Mucosa of gallbladder (tissue), 1 donor: Measurements from ENCODE around the gene SNCB. TPM values are rescaled to one million over a fixed set of nuclear protein-coding genes. Genes with fewer than 3 reads are reported as not detected.

ENCODE experiments used
- DNase-seq: peaks from one replicate; pipeline ENCODE4 v3.0.0-alpha.2; 2020; ENCODE audit warnings: low spot score
- total RNA-seq: library from RNA; stranded (reverse); gene quantifications from one replicate; pipeline ENCODE4 v1.2.1, GENCODE V29; 2021
- donor health status: DM: no; HTN: no; CAD: no.

SNCB gene
- total RNA-seq, 1 donor from 2014 or later, result 0.14 TPM

- DNase-seq, result no peak
Observed at GRCh38 chr5:176574297-176574591, 56.1 kb downstream of the SNCB start.

DNA sequence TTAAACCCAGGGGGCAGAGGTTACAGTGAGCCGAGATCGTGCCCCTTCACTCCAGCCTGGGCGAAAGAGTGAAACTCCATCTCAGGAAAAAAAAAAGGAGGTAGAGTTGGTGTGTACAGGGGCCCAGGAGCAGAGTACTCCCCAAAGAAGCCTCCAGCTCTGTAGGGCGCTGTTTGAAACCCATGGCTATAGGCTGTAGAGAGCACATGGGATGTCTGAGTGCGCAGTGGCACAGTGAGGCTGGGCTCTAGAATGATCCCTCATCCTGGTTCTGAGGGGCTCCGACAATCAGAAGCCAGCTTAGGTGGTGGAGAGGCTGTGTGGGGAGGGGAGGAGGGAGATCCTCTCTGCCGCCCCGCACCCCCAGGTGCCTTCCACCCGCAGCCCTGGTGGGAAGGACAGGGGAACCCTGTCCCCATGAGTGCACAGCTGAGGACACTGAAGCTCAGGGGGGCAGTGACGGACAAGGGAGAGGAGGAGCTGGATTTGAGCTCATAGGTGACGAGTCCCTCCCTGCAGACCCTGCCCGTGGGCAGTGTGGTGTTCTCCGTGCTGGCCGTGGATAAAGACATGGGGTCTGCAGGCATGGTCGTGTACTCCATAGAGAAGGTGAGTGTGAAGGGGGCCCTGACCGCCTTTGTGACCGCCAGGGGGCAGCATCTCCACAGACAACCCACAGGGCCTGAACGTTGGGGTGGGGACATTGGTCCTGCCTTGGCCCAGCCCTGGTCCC is 56.6 kb downstream of the SNCB start:
- DNase-seq, result peak; percentile 59

Other genes starting within 250 kb of the SNCB start
- gene NOP16, start 241.9 kb downstream of the SNCB start, total RNA-seq, result 10.1 TPM
- 125 TPM for gene HIGD2A, start 241.8 kb downstream of the SNCB start, total RNA-seq
- 119 TPM for gene CLTB, start 214.0 kb downstream of the SNCB start, total RNA-seq
- gene FAF2, start 182.1 kb downstream of the SNCB start, total RNA-seq, result 30.2 TPM
- 74.9 TPM for gene RNF44, start 93.1 kb downstream of the SNCB start, total RNA-seq
- gene CDHR2, start 81.2 kb downstream of the SNCB start, total RNA-seq, result 65.7 TPM
- gene GPRIN1, start 20.4 kb downstream of the SNCB start, total RNA-seq, result 1.1 TPM
- not detected for gene EIF4E1B, start 141 bp upstream of the SNCB start, total RNA-seq
- 47.6 TPM for gene TSPAN17, start 16.9 kb upstream of the SNCB start, total RNA-seq
- gene UNC5A, start 180.0 kb upstream of the SNCB start, total RNA-seq, result 0.14 TPM